ENCODE data around the gene NME5.
A peak's percentile ranks its signal among the peaks of the same experiment; 100 is the strongest.
"Not testable (repeated sequence)": the region's sequence is repeated elsewhere in the genome, so short reads cannot be mapped to it uniquely, and the experiment has no call there.

Gene NME5

GRCh38 chr5:138070026-138070425 lies 69.2 kb downstream of the NME5 start:
- not testable (repeated sequence) for DNase-seq

GRCh38 chr5:138068742-138069600 lies 70.3 kb downstream of the NME5 start:
- DNase-seq, result peak; percentile 78

DNA sequence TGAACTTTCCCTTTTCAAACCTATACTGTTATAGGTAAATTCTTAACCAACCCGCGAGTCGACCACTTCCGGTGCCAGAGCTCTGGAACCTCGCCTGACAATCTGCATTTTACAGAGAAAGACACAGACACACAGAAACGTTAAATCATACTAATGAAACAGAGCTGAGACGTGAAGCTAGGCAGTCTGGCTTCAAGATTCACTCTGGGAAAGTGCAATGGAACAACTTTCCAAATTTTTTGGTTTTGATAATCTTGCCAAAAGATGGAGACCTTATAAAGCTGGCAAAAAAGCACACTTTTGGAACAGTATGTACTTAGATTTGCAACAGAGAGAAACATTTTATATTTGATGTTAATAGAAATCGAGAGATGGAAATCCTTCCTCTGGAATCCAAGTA lies 71.3 kb downstream of the NME5 start:
- no peak for DNase-seq
